Activated CD8-positive, alpha-beta T cell treated with anti-CD3 and anti-CD28 coated beads for 36 hours (primary cell): ENCODE results near the gene PSMD6. TPM values are rescaled to one million over a fixed set of nuclear protein-coding genes. Genes with fewer than 3 reads are reported as not detected.

Experiments
- ATAC-seq: fragments of 200-7000 bp; cut with Tn5 transposase; one replicate; pipeline ENCODE4 v1.10.0; 2021; ENCODE audit warnings: mild to moderate bottlenecking, moderate library complexity
- CTCF ChIA-PET: fragments of 350-600 bp; sonication (Branson Sonifier 250); formaldehyde crosslinking; loops from one replicate; lab custom pipeline; 2021; ENCODE audit warnings: antibody characterized with exemption; lab: Charles Lee
- POLR2A ChIA-PET: fragments of 350-600 bp; sonication (Branson Sonifier 250); formaldehyde crosslinking; loops from one replicate; lab custom pipeline; 2021; ENCODE audit warnings: antibody characterized with exemption; lab: Charles Lee
- DNase-seq: peaks from one replicate; pipeline ENCODE4 v3.0.0-alpha.2; 2020
- H3K27ac Mint-ChIP-seq: one replicate; pipeline ENCODE4 v1.8.0; 2021; ENCODE audit warnings: mild to moderate bottlenecking, mixed read lengths
- H3K27me3 Mint-ChIP-seq: one replicate; pipeline ENCODE4 v1.8.0; 2021; ENCODE audit warnings: mixed read lengths
- H3K36me3 Mint-ChIP-seq: one replicate; pipeline ENCODE4 v1.8.0; 2021; ENCODE audit warnings: low read depth, mixed read lengths
- H3K4me1 Mint-ChIP-seq: one replicate; pipeline ENCODE4 v1.8.0; 2021; ENCODE audit warnings: low read depth, mixed read lengths
- H3K4me3 Mint-ChIP-seq: one replicate; pipeline ENCODE4 v1.8.0; 2021; ENCODE audit warnings: mild to moderate bottlenecking, moderate library complexity, mixed read lengths
- H3K9me3 Mint-ChIP-seq: one replicate; pipeline ENCODE4 v1.8.0; 2021; ENCODE audit warnings: mixed read lengths
- CTCF ChIP-seq: fragments of 200-600 bp; IDR thresholded peaks from one replicate; pipeline ENCODE4 v1.8.0; 2022; ENCODE audit warnings: antibody characterized with exemption, mild to moderate bottlenecking
- intact Hi-C: fragments of 100-400 bp; cut with micrococcal nuclease; formaldehyde crosslinking; loops from one replicate; pipeline ENCODE4 v1.10.0; 2022
- total RNA-seq, 2 experiments: library from RNA; stranded (reverse); gene quantifications; one replicate each; pipeline ENCODE4 v1.2.3, GENCODE V29; 2021

PSMD6 gene
- 100 to 1,000 TPM; 110 to 113 TPM for total RNA-seq

GRCh38 chr3:64023187-64023860 is at the start of gene PSMD6:
Gene PSMD6 (minus strand): TSS chr3:64023494. CDS start chr3:64023419, 75 bp downstream.
- H3K27me3 Mint-ChIP-seq = peaks cover 11% of the 10 kb centered on the region
- ChIA-PET CTCF (interaction anchor here (0.6 to 4.2 kb wide), 24 partner anchors 10 to 461 kb away, joined by 3 to 39 read pairs (median 4); no protein-coding TSS in a partner anchor), POLR2A (interaction anchor here (0.8 to 1.6 kb wide), 2 partner anchors 12 to 15 kb away, joined by 3 to 12 read pairs; no protein-coding TSS in a partner anchor)
- intact Hi-C loops = no loop called here
- H3K4me3 Mint-ChIP-seq = peak within 1 kb of the TSS; percentile 78
- DNase-seq (peak; percentile 92), ATAC-seq (peak; percentile 96)
- peaks cover 24% of the 10 kb centered on the region for H3K36me3 Mint-ChIP-seq
- no peaks in the 10 kb centered on the region for H3K9me3 Mint-ChIP-seq
- H3K4me1 Mint-ChIP-seq = peaks cover 20% of the 10 kb centered on the region
- peak; percentile 98 for TF ChIP-seq CTCF
- peak within 1 kb of the TSS; percentile 89 for H3K27ac Mint-ChIP-seq

GRCh38 chr3:64072126-64072525 is 48.8 kb upstream of the PSMD6 start:
- H3K4me1 Mint-ChIP-seq = no peaks in the 10 kb centered on the region
- no peak for TF ChIP-seq CTCF
- CTCF ChIA-PET = no interaction called here
- intact Hi-C loops = no loop called here
- H3K9me3 Mint-ChIP-seq = no peaks in the 10 kb centered on the region
- H3K4me3 Mint-ChIP-seq = no peak overlapping the region
- peaks cover 33% of the 10 kb centered on the region for H3K27me3 Mint-ChIP-seq
- H3K36me3 Mint-ChIP-seq = no peaks in the 10 kb centered on the region
- DNase-seq (no peak), ATAC-seq (no peak)
- POLR2A ChIA-PET = no interaction called here
- no peak overlapping the region for H3K27ac Mint-ChIP-seq

GRCh38 chr3:64070704-64071103 is 47.4 kb upstream of the PSMD6 start:
- TF ChIP-seq CTCF = no peak
- Mint-ChIP-seq H3K4me3 (no peak overlapping the region), H3K9me3 (no peaks in the 10 kb centered on the region), H3K27me3 (peaks cover 37% of the 10 kb centered on the region), H3K4me1 (no peaks in the 10 kb centered on the region), H3K36me3 (no peaks in the 10 kb centered on the region), H3K27ac (no peak overlapping the region)
- ChIA-PET POLR2A (no interaction called here), CTCF (no interaction called here)
- intact Hi-C loops = no loop called here
- no peak for ATAC-seq
- no peak for DNase-seq

- no peaks in the 10 kb centered on the region for H3K4me1 Mint-ChIP-seq
- ATAC-seq = no peak
- H3K27ac Mint-ChIP-seq = no peak overlapping the region
- H3K4me3 Mint-ChIP-seq = no peak overlapping the region
- no peak for TF ChIP-seq CTCF
- intact Hi-C loops = no loop called here
- no peaks in the 10 kb centered on the region for H3K36me3 Mint-ChIP-seq
- DNase-seq = no peak
- ChIA-PET POLR2A (no interaction called here), CTCF (no interaction called here)
- H3K27me3 Mint-ChIP-seq = peaks cover 38% of the 10 kb centered on the region
- no peaks in the 10 kb centered on the region for H3K9me3 Mint-ChIP-seq
These were observed 44.4 kb upstream of the PSMD6 start for GRCh38 chr3:64067506-64068346.

DNA sequence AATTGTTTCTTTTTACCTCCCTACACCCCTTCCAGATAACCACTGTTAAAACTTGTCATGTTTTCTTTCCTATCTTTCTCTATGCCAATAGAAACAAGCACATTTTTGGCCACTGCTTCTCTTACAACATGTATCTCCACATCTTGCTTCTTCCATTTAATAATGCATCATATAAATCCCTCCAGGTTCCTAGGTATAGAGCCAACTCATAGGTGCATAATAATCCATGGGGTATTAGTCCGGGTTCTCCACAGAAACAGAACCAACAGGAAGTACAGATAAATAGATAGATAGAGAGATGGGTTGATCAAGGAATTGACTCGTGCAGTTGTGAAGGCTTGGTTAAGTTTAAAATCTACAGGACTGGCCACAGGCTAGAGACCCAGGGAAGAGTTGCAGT is 41.5 kb upstream of the PSMD6 start:
- Mint-ChIP-seq H3K27me3 (peaks cover 24% of the 10 kb centered on the region), H3K36me3 (no peaks in the 10 kb centered on the region)
- CTCF ChIA-PET = no interaction called here

More for the DNA sequence above, 41.5 kb upstream of the PSMD6 start:
- intact Hi-C loops = no loop called here
- ATAC-seq (no peak), DNase-seq (no peak)
- Mint-ChIP-seq H3K4me1 (no peaks in the 10 kb centered on the region), H3K27ac (no peak overlapping the region), H3K9me3 (no peaks in the 10 kb centered on the region), H3K4me3 (no peak overlapping the region)
- POLR2A ChIA-PET = no interaction called here
- TF ChIP-seq CTCF = no peak
